HS-27A (cell line): Measurements from ENCODE around the gene CHGA.

ENCODE experiments used
- DNase-seq: peaks from one replicate; pipeline ENCODE4 v3.0.0-alpha.2; 2012; ENCODE audit warnings: low read depth, missing footprints

Gene CHGA

GRCh38 chr14:92922883-92923743 lies at the start of gene CHGA:
CHGA (plus strand) TSS chr14:92923150; CDS start chr14:92923360, 210 bp downstream.
- DNase-seq, result no peak

GRCh38 chr14:92874962-92875661 lies 47.8 kb upstream of the CHGA start:
- no peak for DNase-seq

- no peak for DNase-seq
Measured at GRCh38 chr14:92877757-92878431, 45.1 kb upstream of the CHGA start.

GRCh38 chr14:92880351-92880750 lies 42.6 kb upstream of the CHGA start:
- no peak for DNase-seq

- no peak for DNase-seq
Measured at GRCh38 chr14:92880851-92881250, 42.1 kb upstream of the CHGA start.

- DNase-seq, result no peak
Measured at GRCh38 chr14:92883066-92883465, 39.9 kb upstream of the CHGA start.

GRCh38 chr14:92884410-92884809 lies 38.5 kb upstream of the CHGA start:
- DNase-seq, result no peak

GRCh38 chr14:92885279-92886061 lies 37.5 kb upstream of the CHGA start:
- no peak for DNase-seq

- DNase-seq, result no peak
Measured at GRCh38 chr14:92886337-92886736, 36.6 kb upstream of the CHGA start.

- no peak for DNase-seq
Measured at GRCh38 chr14:92887157-92887556, 35.8 kb upstream of the CHGA start.

- DNase-seq, result no peak
Measured at GRCh38 chr14:92888896-92889295, 34.1 kb upstream of the CHGA start.

GRCh38 chr14:92890830-92891588 lies 31.9 kb upstream of the CHGA start:
- DNase-seq, result no peak

- DNase-seq, result no peak
Measured at GRCh38 chr14:92892589-92892988, 30.4 kb upstream of the CHGA start.

GRCh38 chr14:92895352-92895878 lies 27.5 kb upstream of the CHGA start:
- DNase-seq, result no peak

GRCh38 chr14:92897922-92898565 lies 24.9 kb upstream of the CHGA start:
- DNase-seq, result no peak

- DNase-seq, result no peak
Measured at GRCh38 chr14:92898566-92899131, 24.3 kb upstream of the CHGA start.

- DNase-seq, result no peak
Measured at GRCh38 chr14:92900660-92901059, 22.3 kb upstream of the CHGA start.

- DNase-seq, result no peak
Measured at GRCh38 chr14:92902191-92902590, 20.8 kb upstream of the CHGA start.

- no peak for DNase-seq
Measured at GRCh38 chr14:92902726-92903125, 20.2 kb upstream of the CHGA start.

GRCh38 chr14:92903359-92903758 lies 19.6 kb upstream of the CHGA start:
- no peak for DNase-seq
